ENCODE measurements around the gene GALNT6.
"Not testable (repeated sequence)": the region's sequence is repeated elsewhere in the genome, so short reads cannot be mapped to it uniquely, and the experiment has no call there.

Gene GALNT6

GRCh38 chr12:51348116-51348515, 43.1 kb downstream of the GALNT6 start:
- DNase-seq = no peak

GRCh38 chr12:51346581-51346980, 44.6 kb downstream of the GALNT6 start, which contains the start of gene CELA1:
Gene CELA1, minus strand, starts transcription at chr12:51346679. Its CDS starts 41 bp downstream, at chr12:51346638.
- DNase-seq = no peak

- DNase-seq = no peak
Observed at GRCh38 chr12:51345681-51346080, 45.5 kb downstream of the GALNT6 start.

GRCh38 chr12:51343201-51343600, 48.0 kb downstream of the GALNT6 start:
- DNase-seq = no peak

- no peak for DNase-seq
Observed at GRCh38 chr12:51342416-51342815, 48.8 kb downstream of the GALNT6 start.

GRCh38 chr12:51341251-51342007, 49.8 kb downstream of the GALNT6 start:
- DNase-seq = peak; percentile 88

- no peak for DNase-seq
Observed at GRCh38 chr12:51339750-51340149, 51.5 kb downstream of the GALNT6 start.

- DNase-seq = not testable (repeated sequence)
Observed at GRCh38 chr12:51337336-51337735, 53.9 kb downstream of the GALNT6 start.

- DNase-seq = no peak
Observed at GRCh38 chr12:51335931-51336330, 55.3 kb downstream of the GALNT6 start.

- no peak for DNase-seq
Observed at GRCh38 chr12:51334764-51335163, 56.4 kb downstream of the GALNT6 start.

- DNase-seq = no peak
Observed at GRCh38 chr12:51333536-51333935, 57.7 kb downstream of the GALNT6 start.

GRCh38 chr12:51330186-51330585, 61.0 kb downstream of the GALNT6 start:
- no peak for DNase-seq

GRCh38 chr12:51329742-51330141, 61.5 kb downstream of the GALNT6 start:
- DNase-seq = no peak

- no peak for DNase-seq
Observed at GRCh38 chr12:51328587-51328986, 62.6 kb downstream of the GALNT6 start.

GRCh38 chr12:51326698-51327439, 64.3 kb downstream of the GALNT6 start:
- no peak for DNase-seq

- no peak for DNase-seq
Observed at GRCh38 chr12:51324953-51325352, 66.3 kb downstream of the GALNT6 start.

GRCh38 chr12:51323966-51324895, 67.0 kb downstream of the GALNT6 start, which contains the start of gene BIN2:
Gene BIN2, minus strand, starts transcription at chr12:51324174. Its CDS starts 72 bp downstream, at chr12:51324102.
- no peak for DNase-seq

GRCh38 chr12:51323317-51323960, 67.8 kb downstream of the GALNT6 start:
- DNase-seq = no peak

- no peak for DNase-seq
Observed at GRCh38 chr12:51322452-51322851, 68.8 kb downstream of the GALNT6 start.

- DNase-seq = no peak
Observed at GRCh38 chr12:51321882-51322281, 69.3 kb downstream of the GALNT6 start.

- DNase-seq = no peak
Observed at GRCh38 chr12:51320695-51321320, 70.4 kb downstream of the GALNT6 start.

- DNase-seq = no peak
Observed at GRCh38 chr12:51320311-51320694, 70.9 kb downstream of the GALNT6 start.

Data from NCI-H510A treated with DMSO at 0.1 percent for 48 hours (cell line).